Prostate gland (tissue), 2 donors: ENCODE measurements around the gene DSTYK. TPM values are rescaled to one million over a fixed set of nuclear protein-coding genes. Genes with fewer than 3 reads are reported as not detected.

Experiments
- DNase-seq: peaks from one replicate; pipeline ENCODE4 v3.0.0-alpha.2; 2019; ENCODE audit warnings: low spot score
- H3K27ac ChIP-seq, 2 donors: fragments of 200-600 bp; sonication (generic); 2 replicates each; pipeline ENCODE4 v1.5.1; 2017 to 2019
- H3K27me3 ChIP-seq: fragments of 200-600 bp; sonication (generic); replicated peaks from 2 replicates; pipeline ENCODE4 v1.5.1; 2019; ENCODE audit not compliant: insufficient read depth
- H3K36me3 ChIP-seq, 2 donors: fragments of 200-600 bp; sonication (generic); 1 replicate in 1 of 2; 2 replicates in 1 of 2; pipeline versions ENCODE4 v1.5.1 to v1.8.1; 2017 to 2019
- H3K4me1 ChIP-seq: fragments of 200-600 bp; sonication (generic); replicated peaks from 2 replicates; pipeline ENCODE4 v1.5.1; 2019
- H3K4me3 ChIP-seq, 2 donors: fragments of 200-600 bp; sonication (generic); 2 replicates each; pipeline ENCODE4 v1.5.1; 2017 to 2019
- H3K9me3 ChIP-seq: fragments of 200-600 bp; sonication (generic); 2 replicates; pipeline ENCODE4 v1.5.1; 2017
- POLR2A ChIP-seq: fragments of 450-650 bp; IDR thresholded peaks from one replicate; pipeline ENCODE4 v1.6.1; 2016; ENCODE audit warnings: antibody characterized with exemption, mild to moderate bottlenecking
- POLR2AphosphoS5 ChIP-seq: sonication (generic); formaldehyde crosslinking; IDR thresholded peaks from one replicate; pipeline ENCODE4 v1.6.1; 2017; ENCODE audit warnings: antibody characterized with exemption
- WGBS: methylation state at CpG from one replicate; pipeline ENCODE4 v1.1.5; 2018; 5-methylcytosine and 5-hydroxymethylcytosine counted together
- intact Hi-C: fragments of 100-400 bp; cut with DNase I; formaldehyde crosslinking; loops from one replicate; pipeline ENCODE4 v1.14.2; 2022
- total RNA-seq, 2 donors: library from RNA; depleted of rRNA; stranded (reverse); fragments of >200 nt; gene quantifications; one replicate each; pipeline ENCODE4 v1.1.0, GENCODE V29; 2016
- TF ChIP-seq, protein P1 (sequence below), 4 experiments: fragments of 200-600 bp in 2 of 4; fragments of 450-650 bp in 2 of 4; sonication (generic) in 2 of 4; IDR thresholded peaks; 1 replicate in 3 of 4; 2 replicates in 1 of 4; pipeline ENCODE4 v1.5.1; 2016 to 2019; ENCODE audit warnings: antibody characterized with exemption in 4 of 4, mild to moderate bottlenecking in 2 of 4, moderate library complexity in 2 of 4

Gene DSTYK
- total RNA-seq, 2 donors from 2014 or later, result 9.7 to 16.9 TPM

- TF ChIP-seq POLR2A, result no peak
- TF ChIP-seq, protein P1, sequence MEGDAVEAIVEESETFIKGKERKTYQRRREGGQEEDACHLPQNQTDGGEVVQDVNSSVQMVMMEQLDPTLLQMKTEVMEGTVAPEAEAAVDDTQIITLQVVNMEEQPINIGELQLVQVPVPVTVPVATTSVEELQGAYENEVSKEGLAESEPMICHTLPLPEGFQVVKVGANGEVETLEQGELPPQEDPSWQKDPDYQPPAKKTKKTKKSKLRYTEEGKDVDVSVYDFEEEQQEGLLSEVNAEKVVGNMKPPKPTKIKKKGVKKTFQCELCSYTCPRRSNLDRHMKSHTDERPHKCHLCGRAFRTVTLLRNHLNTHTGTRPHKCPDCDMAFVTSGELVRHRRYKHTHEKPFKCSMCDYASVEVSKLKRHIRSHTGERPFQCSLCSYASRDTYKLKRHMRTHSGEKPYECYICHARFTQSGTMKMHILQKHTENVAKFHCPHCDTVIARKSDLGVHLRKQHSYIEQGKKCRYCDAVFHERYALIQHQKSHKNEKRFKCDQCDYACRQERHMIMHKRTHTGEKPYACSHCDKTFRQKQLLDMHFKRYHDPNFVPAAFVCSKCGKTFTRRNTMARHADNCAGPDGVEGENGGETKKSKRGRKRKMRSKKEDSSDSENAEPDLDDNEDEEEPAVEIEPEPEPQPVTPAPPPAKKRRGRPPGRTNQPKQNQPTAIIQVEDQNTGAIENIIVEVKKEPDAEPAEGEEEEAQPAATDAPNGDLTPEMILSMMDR (IDR thresholded peaks at IDR 0.05), result no peak
- TF ChIP-seq POLR2AphosphoS5, result no peak
- H3K36me3 ChIP-seq, result no peaks in the 10 kb centered on the region
- no peak overlapping the region for H3K4me3 ChIP-seq
- no peaks in the 10 kb centered on the region for H3K4me1 ChIP-seq
- H3K9me3 ChIP-seq, result no peaks in the 10 kb centered on the region
- no peak overlapping the region for H3K27ac ChIP-seq
- no peaks in the 10 kb centered on the region for H3K27me3 ChIP-seq
- no peak for DNase-seq
- 92% methylated on average over 8 of the region's 8 CpGs for WGBS
- intact Hi-C loops, result no loop called here
Measured at GRCh38 chr1:205192287-205192686, 19.2 kb downstream of the DSTYK start.

DNA sequence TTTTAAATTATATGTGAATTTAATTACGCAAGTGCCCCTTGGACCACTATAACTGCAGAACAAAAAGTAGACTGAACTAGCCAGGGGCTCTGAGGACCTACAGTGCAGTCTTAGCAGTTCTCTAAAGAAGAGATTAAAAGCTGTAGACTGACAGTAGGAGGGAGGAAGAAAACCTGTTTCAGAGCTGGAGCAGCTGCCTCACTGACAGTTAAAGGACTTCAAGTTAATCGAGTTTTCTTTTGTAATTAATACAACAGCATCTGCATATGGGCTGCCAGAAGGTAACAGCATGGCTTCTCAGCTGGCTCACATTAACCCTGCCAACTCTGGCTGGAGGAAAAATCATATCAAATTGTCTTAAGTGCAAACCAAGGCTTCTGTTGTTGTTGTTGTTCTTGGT lies 19.9 kb downstream of the DSTYK start:
- intact Hi-C loops, result no loop called here
- H3K36me3 ChIP-seq, result no peaks in the 10 kb centered on the region
- no peak for DNase-seq
- H3K9me3 ChIP-seq, result no peaks in the 10 kb centered on the region
- H3K27ac ChIP-seq, result no peak overlapping the region
- TF ChIP-seq, protein P1 (IDR thresholded peaks at IDR 0.05), result no peak
- TF ChIP-seq POLR2AphosphoS5, result no peak
- TF ChIP-seq POLR2A, result no peak
- 36% methylated on average over 2 of the region's 2 CpGs for WGBS
- no peak overlapping the region for H3K4me3 ChIP-seq
- H3K27me3 ChIP-seq, result no peaks in the 10 kb centered on the region
- H3K4me1 ChIP-seq, result no peaks in the 10 kb centered on the region

DNA sequence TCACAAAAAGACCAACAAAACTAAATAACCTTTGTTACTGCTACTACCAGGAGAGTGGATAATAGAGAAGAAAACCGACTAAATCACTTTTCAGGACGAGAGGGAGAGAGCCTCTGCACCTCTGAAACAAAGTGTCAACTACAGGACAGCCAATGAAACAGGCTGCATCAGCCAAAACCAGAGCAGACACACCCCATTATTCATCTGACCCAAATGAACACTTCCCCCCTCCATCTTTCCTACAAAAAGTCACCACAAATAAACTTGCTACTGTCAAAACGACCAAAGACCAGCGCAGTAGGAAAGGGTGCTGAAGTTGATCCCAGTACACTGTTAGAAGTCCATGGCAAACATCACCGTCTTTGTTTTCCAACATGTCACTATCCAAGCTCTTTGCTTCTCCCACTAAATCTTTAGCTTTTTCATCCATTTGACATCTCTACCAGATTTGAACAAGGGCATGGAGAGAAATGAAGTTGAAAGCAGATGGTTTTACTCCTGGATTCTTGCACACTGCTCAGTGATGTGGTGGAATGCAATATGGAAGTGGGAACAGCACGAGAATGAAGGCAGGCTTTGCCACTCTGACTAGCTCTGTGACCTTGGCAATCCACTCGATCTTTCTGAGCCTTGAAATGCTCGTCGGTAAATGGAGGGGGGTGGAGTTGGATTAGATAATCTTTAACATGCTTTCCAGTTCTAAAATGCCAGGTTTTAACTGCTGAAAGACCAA lies 20.5 kb downstream of the DSTYK start:
- no peaks in the 10 kb centered on the region for H3K27me3 ChIP-seq
- 42% methylated on average over 9 of the region's 9 CpGs for WGBS
- no peaks in the 10 kb centered on the region for H3K9me3 ChIP-seq
- no peak overlapping the region for H3K4me3 ChIP-seq
- intact Hi-C loops, result no loop called here
- H3K36me3 ChIP-seq, result no peaks in the 10 kb centered on the region
- TF ChIP-seq POLR2A (no peak), POLR2AphosphoS5 (no peak)
- TF ChIP-seq, protein P1 (IDR thresholded peaks at IDR 0.05), result no peak
- no peak overlapping the region for H3K27ac ChIP-seq
- no peaks in the 10 kb centered on the region for H3K4me1 ChIP-seq
- DNase-seq, result no peak

DNA sequence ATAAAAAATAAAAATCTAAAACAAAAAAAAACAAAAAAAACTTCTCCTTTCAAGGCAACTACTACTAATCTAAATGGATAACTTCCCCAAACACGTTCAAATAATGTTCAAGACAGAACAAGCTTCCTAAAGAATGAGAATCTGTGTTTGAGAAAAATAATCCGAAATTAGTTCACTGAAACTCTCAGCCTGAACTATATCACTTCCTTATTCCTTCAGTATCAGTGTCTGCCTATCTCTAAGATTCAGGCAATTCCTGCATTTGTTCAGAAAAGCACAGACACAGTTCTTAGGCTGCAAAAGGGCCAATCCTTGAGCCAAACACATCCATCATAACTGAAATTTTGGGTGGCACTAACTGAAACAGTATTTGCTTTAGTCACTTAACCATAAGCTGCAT lies 22.4 kb downstream of the DSTYK start:
- 62% methylated on average over 2 of the region's 2 CpGs for WGBS
- no peaks in the 10 kb centered on the region for H3K9me3 ChIP-seq
- H3K27me3 ChIP-seq, result no peaks in the 10 kb centered on the region
- H3K27ac ChIP-seq, result no peak overlapping the region
- TF ChIP-seq, protein P1 (IDR thresholded peaks at IDR 0.05), result no peak
- TF ChIP-seq POLR2A, result no peak
- no peak for TF ChIP-seq POLR2AphosphoS5
- no peak overlapping the region for H3K4me3 ChIP-seq
- H3K4me1 ChIP-seq, result no peaks in the 10 kb centered on the region
- H3K36me3 ChIP-seq, result no peaks in the 10 kb centered on the region
- no peak for DNase-seq
- intact Hi-C loops, result no loop called here

- Histone ChIP-seq H3K27me3 (no peaks in the 10 kb centered on the region), H3K9me3 (no peaks in the 10 kb centered on the region), H3K36me3 (no peaks in the 10 kb centered on the region), H3K27ac (no peak overlapping the region), H3K4me1 (no peaks in the 10 kb centered on the region), H3K4me3 (no peak overlapping the region)
- DNase-seq, result no peak
- intact Hi-C loops, result no loop called here
- TF ChIP-seq POLR2A (no peak), POLR2AphosphoS5 (no peak)
- TF ChIP-seq, protein P1 (IDR thresholded peaks at IDR 0.05), result no peak
- WGBS, result 91% methylated on average over 2 of the region's 2 CpGs
Measured at GRCh38 chr1:205188596-205188995, 22.9 kb downstream of the DSTYK start.
